Hematopoietic multipotent progenitor cell treated with erythropoietin and hydrocortisone succinate and interleukin-3 and kit ligand, for 4 days (in vitro differentiated cells): ENCODE results near the gene SP3.
A peak's percentile ranks its signal among the peaks of the same experiment; 100 is the strongest.

Source experiments
- DNase-seq: peaks from one replicate; pipeline ENCODE4 v3.0.0-alpha.2; 2015

The SP3 gene

DNA sequence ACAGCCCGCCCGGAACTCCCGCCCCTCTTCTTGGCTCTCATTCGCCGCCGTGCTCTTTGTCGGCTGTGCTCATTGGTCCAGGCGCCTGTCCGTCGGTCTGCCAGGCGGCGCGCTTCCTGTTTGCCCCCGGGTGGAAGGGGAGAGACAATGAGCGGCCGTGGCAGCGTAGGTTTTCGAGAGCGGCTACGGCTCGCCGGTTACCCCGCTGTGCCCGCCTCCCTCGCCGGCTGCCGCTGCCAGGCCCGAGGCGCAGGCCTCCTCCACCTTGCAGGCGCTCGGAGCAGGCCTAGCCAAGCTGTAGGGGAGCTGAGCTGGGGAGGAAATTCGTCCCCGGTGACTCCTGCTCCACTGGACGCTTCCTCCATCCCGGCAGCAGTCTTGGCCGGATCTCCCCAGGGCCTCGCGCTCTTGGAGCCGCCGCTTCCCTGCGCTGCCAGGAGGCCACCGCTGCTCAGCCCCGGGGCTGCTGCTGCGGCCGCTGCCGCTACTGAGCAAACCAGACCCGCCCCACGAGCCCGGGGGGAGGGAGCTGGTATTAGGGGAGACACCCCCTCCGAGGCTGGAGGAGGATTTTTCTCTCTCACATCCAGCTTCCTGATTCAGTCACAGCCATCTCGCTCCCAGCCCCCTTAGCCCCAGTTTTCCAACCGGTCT, at the start of gene SP3:
TSS of gene SP3 (minus strand) at position 2 of the 654 bp plus-strand sequence. CDS start 202 bp downstream, outside the sequence.
- DNase-seq, result peak; percentile 99

GRCh38 chr2:174014699-174015070, 49.5 kb upstream of the SP3 start:
- DNase-seq, result no peak

DNA sequence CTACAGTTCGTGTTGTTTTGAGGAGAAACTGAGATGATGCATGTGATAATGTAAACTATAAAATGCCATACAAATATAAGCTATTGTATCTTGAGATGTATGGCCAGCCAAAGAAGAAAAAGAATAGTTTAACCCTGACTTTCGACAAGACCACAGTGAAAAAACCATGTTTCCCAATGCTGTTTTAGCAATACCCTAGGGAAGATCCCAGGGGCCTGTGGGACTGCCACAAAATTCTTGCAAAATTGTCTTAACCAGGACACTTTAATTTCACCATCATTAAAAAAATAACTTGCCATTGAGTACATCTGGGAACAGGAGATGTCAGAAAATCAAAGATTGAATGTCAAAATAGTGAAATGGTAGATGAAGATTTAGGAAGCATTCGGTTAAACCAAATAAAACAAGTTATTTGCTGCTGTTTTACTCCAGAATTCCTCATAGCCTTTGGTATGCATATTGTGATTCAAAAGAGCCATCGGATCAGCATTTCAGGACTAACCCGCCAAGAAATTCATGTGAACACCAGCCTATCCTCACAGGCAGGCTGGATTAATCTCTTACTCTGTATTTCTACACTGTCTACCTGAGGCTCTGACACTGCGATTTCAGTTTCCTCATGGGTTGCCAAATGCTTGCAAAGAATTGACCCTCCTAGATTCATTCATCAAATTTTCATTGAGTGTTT, 49.0 kb upstream of the SP3 start:
- DNase-seq, result no peak

- no peak for DNase-seq
Observed at GRCh38 chr2:174013315-174013751, 48.2 kb upstream of the SP3 start.

DNA sequence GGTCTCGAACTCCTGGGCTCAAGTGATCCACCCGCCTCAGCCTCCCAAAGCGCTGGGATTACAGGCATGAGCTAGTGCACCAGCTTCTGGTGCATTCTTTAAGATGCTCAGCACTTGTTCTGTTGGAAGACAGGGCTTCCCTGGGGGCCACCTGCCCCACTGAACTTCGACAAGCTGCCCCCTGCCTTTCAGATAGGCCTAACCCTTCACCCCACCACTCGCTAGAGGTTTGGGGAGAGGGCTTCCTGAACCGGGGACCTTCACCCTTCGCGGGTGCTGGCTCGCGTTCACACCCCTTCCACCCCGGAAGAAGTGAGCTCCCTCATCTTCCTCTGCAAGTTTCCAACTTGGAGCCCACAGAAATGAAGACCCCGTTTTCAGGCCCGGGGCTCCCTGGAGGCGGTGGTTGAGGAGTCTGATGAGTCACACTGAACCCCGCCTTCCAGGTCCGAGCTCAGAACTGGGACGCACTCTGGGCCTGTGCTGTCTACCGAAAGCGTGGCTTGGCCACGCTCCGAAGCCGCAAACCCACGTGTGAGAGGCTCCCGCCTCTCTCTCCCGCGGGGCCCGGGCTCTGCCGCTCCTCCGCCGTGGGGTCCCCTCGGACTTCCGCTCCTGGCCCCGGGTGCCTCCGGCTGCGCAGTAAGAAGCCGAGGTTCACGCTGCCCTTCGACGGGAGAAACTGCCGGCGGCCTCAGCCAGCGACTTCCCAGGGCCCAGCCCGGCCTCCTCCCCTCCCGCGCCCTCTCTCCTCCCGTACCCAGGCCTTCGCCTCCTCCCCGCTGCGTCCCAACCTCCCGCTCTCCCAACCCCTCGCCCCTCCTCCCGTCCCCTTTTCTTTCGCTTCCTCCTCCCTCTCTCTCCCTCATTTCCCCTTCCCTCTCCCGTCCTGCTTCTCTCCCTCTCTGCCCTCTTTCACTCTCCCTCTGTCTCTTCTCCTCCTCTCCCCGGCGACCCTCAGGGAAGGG, 47.5 kb upstream of the SP3 start:
- peak; percentile 51 for DNase-seq

GRCh38 chr2:174011796-174012195, 46.6 kb upstream of the SP3 start:
- no peak for DNase-seq

- DNase-seq, result no peak
Observed at GRCh38 chr2:174011173-174011572, 46.0 kb upstream of the SP3 start.

GRCh38 chr2:174009488-174010223, 44.5 kb upstream of the SP3 start:
- DNase-seq, result no peak

GRCh38 chr2:174008720-174009119, 43.5 kb upstream of the SP3 start:
- DNase-seq, result no peak

DNA sequence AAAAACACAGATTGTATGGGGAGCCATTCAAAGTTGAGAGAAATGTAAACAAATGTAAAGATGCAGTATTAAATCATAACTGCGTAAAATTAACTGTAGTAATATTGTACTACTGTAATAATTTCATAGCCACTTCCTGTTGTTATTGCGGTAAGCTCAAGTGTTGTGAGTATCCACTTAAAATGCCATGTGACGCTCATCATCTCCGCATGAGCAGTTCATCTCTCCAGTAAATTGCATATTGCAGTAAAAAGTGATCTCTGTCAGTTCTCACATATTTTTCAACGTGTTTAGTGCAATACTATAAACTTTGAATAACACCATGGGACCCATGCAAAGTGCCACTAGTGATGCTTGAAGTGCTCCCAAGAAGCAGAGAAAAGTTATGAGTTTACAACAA, 41.8 kb upstream of the SP3 start:
- DNase-seq, result no peak

DNA sequence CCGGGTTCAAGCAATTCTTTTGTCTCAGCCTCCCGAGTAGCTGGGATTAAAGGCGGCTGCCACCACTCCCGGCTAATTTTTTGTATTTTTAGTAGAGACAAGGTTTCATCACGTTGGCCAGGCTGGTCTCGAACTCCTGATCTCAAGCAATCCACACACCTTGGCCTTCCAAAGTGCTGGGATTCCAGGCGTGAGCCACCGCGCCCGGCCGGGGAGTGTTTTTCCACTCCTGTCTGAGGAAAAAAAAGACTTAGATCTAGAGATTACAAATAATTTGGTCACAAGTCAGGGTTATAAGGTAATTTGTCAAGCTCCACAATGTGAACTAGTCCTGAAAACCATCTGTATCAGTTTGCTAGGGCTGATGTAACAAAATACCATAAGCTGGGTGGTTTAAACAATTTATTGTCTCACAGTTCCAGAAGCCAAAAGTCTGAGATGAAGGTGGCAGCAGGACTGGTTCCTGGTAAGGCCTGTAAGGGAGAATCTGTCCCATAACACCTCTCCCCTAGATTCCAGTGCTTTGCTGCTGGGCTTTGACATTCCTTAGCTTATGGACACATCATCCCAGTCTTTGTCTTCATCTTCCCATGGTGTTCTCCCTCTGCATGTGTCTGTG, 40.7 kb upstream of the SP3 start:
- DNase-seq, result no peak

GRCh38 chr2:174004905-174005605, 39.9 kb upstream of the SP3 start:
- no peak for DNase-seq

DNA sequence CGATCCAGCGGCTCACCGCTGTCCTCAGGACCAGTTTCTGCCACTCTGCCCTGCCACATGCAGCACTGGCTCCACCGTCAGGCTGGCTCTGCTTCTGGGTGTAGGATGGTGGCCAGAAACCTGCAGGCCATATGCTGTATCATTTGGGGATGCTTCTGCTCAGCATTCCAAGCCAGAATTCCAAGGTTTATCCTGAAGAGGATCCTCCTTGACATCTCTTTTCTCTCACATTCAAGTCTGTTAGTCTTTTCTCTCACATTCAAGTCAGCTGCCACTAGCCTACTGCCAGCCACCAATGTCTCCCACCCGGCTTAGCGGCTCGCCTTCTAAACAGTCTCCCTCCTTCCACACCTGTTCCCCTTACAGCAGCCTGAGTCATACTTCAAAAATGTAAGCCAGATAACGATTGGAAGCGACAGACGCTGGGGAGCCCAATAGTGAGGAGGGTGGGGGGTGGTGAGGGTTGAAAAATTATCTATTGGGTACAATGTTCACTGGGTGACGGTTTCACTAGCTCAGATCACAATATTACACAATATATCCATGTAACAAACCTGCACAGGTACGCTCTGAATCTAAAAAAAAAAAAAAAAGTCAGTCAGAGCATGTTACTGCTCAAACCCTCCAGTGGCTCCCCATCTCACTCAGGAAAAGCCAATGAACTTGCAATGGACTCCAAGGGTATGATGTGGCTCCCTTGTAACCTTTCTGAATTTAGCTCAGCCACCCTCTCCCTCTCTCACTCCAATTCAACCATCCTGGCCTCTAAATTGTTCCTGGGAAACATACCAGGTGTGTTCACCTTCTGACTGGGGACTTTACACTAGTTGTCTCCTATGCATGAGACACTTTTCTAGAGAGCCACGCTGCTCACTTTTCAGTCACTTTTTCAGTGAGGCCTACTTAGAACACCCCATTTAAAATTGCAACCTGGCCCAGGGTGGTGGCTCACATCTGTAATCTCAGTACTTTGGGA, 38.8 kb upstream of the SP3 start:
- no peak for DNase-seq

GRCh38 chr2:174002679-174003078, 37.5 kb upstream of the SP3 start:
- peak; percentile 37 for DNase-seq

GRCh38 chr2:174001107-174001506, 35.9 kb upstream of the SP3 start:
- no peak for DNase-seq

DNA sequence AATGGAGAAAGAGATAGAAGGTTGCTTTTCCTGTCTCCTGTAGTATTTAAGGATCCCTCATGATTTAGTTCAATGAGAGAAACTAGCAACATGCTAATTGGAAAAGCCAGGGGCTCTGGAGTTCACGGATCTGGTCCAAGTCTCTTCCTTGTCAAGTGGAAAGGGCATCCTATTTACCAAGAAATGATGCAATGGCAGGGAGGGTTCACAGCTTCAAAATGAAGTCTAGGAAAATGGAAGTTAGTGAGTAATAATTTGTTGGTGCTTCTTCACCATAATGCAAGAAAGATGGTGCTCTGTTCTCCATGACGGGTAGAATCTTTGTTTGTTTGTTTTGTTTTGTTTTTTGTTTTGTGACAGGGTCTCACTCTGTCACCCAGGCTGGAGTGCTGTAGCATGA, 34.6 kb upstream of the SP3 start:
- DNase-seq, result no peak

DNA sequence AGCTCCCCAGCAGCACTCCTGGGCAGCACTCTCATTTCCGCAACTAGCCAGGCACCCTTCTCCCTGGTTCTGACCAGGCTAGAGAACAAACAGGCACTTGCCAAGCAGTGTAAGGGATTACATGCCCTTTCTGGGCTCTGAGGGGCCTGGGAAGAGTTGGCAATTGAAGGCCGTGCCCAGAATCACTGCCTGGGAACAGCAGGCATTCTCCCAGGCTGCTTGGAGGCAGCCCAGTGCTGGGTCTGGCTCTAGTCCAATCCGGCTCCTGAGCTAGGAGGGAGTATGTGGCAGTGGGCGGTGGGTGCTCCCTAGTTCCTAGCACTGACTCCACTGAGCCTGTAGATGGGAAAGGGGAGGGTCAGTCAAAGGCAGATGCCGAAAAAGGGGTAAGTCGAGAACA, 34.1 kb upstream of the SP3 start:
- no peak for DNase-seq

DNA sequence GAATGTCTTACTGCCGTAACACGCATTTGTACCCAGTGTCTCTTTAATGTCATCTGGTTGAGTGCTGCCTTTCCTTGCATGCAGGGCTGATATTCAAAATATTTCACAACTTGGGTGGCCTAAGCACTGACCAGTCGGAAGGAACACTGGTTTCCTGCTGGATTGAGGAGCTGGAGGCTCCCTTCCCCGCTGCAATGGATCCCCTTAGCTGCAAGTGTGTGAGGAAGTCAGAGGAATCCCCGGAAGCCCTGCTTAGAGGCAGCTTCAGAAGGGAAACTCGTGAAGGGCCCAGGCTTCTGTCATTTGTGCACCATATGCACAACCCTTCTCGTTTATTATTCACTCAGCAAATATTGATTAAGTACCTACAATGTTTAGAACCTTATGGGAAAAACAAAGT, 33.2 kb upstream of the SP3 start:
- DNase-seq, result no peak

DNA sequence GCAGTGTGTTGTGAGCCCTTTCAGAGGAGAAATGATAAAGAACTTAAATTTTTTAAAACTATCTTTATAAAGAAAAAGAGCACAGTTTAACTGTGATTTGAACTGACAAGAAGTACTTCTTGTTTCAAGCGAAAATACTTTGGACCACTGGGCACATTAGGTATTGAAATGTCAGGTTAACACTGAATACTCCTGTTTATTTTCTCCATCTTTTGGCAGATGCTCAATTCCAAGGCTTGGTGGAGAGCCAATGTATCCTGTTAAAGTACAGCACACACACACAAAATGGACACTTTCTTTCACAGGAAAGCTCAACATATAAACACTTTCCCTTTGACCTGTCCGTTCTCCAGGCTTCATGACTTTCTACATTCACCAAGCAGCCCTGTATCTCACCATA, 32.6 kb upstream of the SP3 start:
- no peak for DNase-seq

DNA sequence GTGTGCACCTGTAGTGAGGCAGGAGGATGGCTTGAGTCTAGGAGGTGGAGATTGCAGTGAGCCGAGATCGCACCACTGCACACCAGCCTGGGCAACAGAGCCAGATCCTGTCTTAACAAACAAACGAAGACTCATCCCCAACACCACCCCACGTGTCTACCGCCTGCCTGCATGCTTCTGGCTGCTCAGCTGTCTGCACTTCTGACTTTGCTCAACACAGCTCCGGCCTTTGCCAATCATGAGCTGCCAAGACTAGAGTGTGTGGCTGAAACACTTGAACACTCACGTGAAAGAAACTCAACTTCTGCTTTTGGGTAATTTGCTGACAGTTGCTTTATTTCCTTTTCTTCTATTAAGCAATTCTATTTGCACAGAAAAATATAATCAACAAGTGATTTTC, 32.1 kb upstream of the SP3 start:
- DNase-seq, result peak; percentile 92

- DNase-seq, result no peak
Observed at GRCh38 chr2:173996766-173997165, 31.6 kb upstream of the SP3 start.
